Esophagus squamous epithelium (tissue), 4 donors: ENCODE measurements around the gene ILDR1.

Experiments
- CTCF ChIP-seq, 6 experiments: fragments of 450-650 bp in 4 of 6; fragments of 200-600 bp in 2 of 6; sonication (generic) in 2 of 6; IDR thresholded peaks; one replicate each; pipeline ENCODE4 v1.5.1; 2016 to 2019; ENCODE audit warnings: antibody characterized with exemption in 6 of 6, mild to moderate bottlenecking in 4 of 6, moderate library complexity in 4 of 6
- POLR2A ChIP-seq, 4 donors: fragments of 450-650 bp; IDR thresholded peaks; one replicate each; pipeline ENCODE4 v1.6.1; 2017; ENCODE audit warnings: antibody characterized with exemption in 4 of 4, mild to moderate bottlenecking in 4 of 4, moderate library complexity in 3 of 4

- TF ChIP-seq CTCF (IDR thresholded peaks at IDR 0.05) (no peak), POLR2A (IDR thresholded peaks at IDR 0.05) (no peak)
Observed at GRCh38 chr3:121997372-121997771, 24.7 kb downstream of the ILDR1 start.
